Uterus (tissue), 4 donors: ENCODE results near the gene LCE3E. TPM values are rescaled to one million over a fixed set of nuclear protein-coding genes. Genes with fewer than 3 reads are reported as not detected.

Experiments used
- DNase-seq, 2 donors: peaks; one replicate each; pipeline ENCODE4 v3.0.0-alpha.2; 2019 to 2020
- H3K27ac ChIP-seq, 2 donors: fragments of 200-600 bp; sonication (generic); 1 replicate in 1 of 2; 2 replicates in 1 of 2; pipeline ENCODE4 v1.5.1; 2016 to 2018
- H3K27me3 ChIP-seq, 2 donors: fragments of 200-600 bp; sonication (generic); one replicate each; pipeline ENCODE4 v1.5.1; 2018 to 2019; ENCODE audit warnings: control low read depth in 1 of 2
- H3K36me3 ChIP-seq, 2 donors: fragments of 200-600 bp; sonication (generic); one replicate each; pipeline ENCODE4 v1.5.1; 2019; ENCODE audit warnings: control low read depth in 1 of 2
- H3K4me1 ChIP-seq, 2 donors: fragments of 200-600 bp; sonication (generic); one replicate each; pipeline ENCODE4 v1.5.1; 2018 to 2019; ENCODE audit warnings: control low read depth in 1 of 2
- H3K4me3 ChIP-seq, 2 donors: fragments of 200-600 bp; sonication (generic); 1 replicate in 1 of 2; 2 replicates in 1 of 2; pipeline ENCODE4 v1.5.1; 2018 to 2019; ENCODE audit warnings: mild to moderate bottlenecking in 1 of 2
- H3K9me3 ChIP-seq, 2 donors: fragments of 200-600 bp; sonication (generic); one replicate each; pipeline ENCODE4 v1.5.1; 2019; ENCODE audit warnings: control low read depth in 1 of 2
- POLR2A ChIP-seq, 2 donors: fragments of 450-650 bp; IDR thresholded peaks; one replicate each; pipeline ENCODE4 v1.6.1; 2016; ENCODE audit warnings: antibody characterized with exemption in 2 of 2, mild to moderate bottlenecking in 1 of 2, moderate library complexity in 1 of 2
- intact Hi-C: fragments of 100-400 bp; cut with DNase I; formaldehyde crosslinking; loops from one replicate; pipeline ENCODE4 v1.15.1; 2023; ENCODE audit warnings: low total_unique reads
- small RNA-seq: library from RNA; depleted of rRNA; stranded (forward); fragments of <200 nt; gene quantifications from one replicate; pipeline ENCODE3, GENCODE V24; 2016
- total RNA-seq, 4 donors: library from RNA; depleted of rRNA in 3 of 4; stranded (reverse); fragments of >200 nt in 3 of 4; gene quantifications; one replicate each; pipeline versions ENCODE4 v1.1.0 to v1.2.4, GENCODE V29; 2014 to 2023
- TF ChIP-seq, protein P1 (sequence below), 4 experiments: fragments of 200-600 bp in 2 of 4; fragments of 450-650 bp in 2 of 4; sonication (generic) in 2 of 4; IDR thresholded peaks; one replicate each; pipeline ENCODE4 v1.5.1; 2016 to 2019; ENCODE audit warnings: antibody characterized with exemption in 4 of 4, mild to moderate bottlenecking in 2 of 4, moderate library complexity in 1 of 4
- donor health status: DM: yes; HTN: yes; CAD: no.

The LCE3E gene
- total RNA-seq, 4 donors from 2014 or later: not detected

- H3K4me3 ChIP-seq: no peak overlapping the region
- no peak overlapping the region for H3K27ac ChIP-seq
- no peaks in the 10 kb centered on the region for H3K4me1 ChIP-seq
- no peaks in the 10 kb centered on the region for H3K9me3 ChIP-seq
- no peak for TF ChIP-seq POLR2A (IDR thresholded peaks at IDR 0.05)
- TF ChIP-seq, protein P1, sequence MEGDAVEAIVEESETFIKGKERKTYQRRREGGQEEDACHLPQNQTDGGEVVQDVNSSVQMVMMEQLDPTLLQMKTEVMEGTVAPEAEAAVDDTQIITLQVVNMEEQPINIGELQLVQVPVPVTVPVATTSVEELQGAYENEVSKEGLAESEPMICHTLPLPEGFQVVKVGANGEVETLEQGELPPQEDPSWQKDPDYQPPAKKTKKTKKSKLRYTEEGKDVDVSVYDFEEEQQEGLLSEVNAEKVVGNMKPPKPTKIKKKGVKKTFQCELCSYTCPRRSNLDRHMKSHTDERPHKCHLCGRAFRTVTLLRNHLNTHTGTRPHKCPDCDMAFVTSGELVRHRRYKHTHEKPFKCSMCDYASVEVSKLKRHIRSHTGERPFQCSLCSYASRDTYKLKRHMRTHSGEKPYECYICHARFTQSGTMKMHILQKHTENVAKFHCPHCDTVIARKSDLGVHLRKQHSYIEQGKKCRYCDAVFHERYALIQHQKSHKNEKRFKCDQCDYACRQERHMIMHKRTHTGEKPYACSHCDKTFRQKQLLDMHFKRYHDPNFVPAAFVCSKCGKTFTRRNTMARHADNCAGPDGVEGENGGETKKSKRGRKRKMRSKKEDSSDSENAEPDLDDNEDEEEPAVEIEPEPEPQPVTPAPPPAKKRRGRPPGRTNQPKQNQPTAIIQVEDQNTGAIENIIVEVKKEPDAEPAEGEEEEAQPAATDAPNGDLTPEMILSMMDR (IDR thresholded peaks at IDR 0.05): no peak
- no peak for DNase-seq
- intact Hi-C loops: no loop called here
- H3K36me3 ChIP-seq: no peaks in the 10 kb centered on the region
- no peaks in the 10 kb centered on the region for H3K27me3 ChIP-seq
These were observed 50.5 kb downstream of the LCE3E start for GRCh38 chr1:152516082-152516481.

Small RNA genes within 50 kb of the gene (small RNA-seq; reads per million reads assigned to genes)
- gene LCE3B: not detected

Other genes with a start within 250 kb of the LCE3E start
- under 1 TPM in 2 of 4 donors, not detected in 2; 0.12 to 0.28 TPM for gene FLG, start 241.5 kb downstream of the LCE3E start, total RNA-seq
- not detected for gene FLG2, start 206.8 kb downstream of the LCE3E start, total RNA-seq
- gene CRNN, start 152.5 kb downstream of the LCE3E start, total RNA-seq: under 1 TPM in 1 of 4 donors, not detected in 3; 0.28 TPM
- not detected for gene LCE5A, start 56.0 kb downstream of the LCE3E start, total RNA-seq
- not detected for gene CRCT1, start 52.3 kb downstream of the LCE3E start, total RNA-seq
- not detected for gene LCE3D, start 13.7 kb upstream of the LCE3E start, total RNA-seq
- gene LCE3C, start 33.5 kb upstream of the LCE3E start, total RNA-seq: not detected
- not detected for gene LCE3B, start 47.0 kb upstream of the LCE3E start, total RNA-seq
- not detected for gene LCE3A, start 56.3 kb upstream of the LCE3E start, total RNA-seq
- gene LCE2D, start 96.6 kb upstream of the LCE3E start, total RNA-seq: not detected
- gene LCE2C, start 108.5 kb upstream of the LCE3E start, total RNA-seq: not detected
- not detected for gene LCE2B, start 119.3 kb upstream of the LCE3E start, total RNA-seq
- not detected for gene LCE2A, start 131.6 kb upstream of the LCE3E start, total RNA-seq
- gene LCE4A, start 141.4 kb upstream of the LCE3E start, total RNA-seq: not detected
- not detected for gene KPRP, start 191.2 kb upstream of the LCE3E start, total RNA-seq
- not detected for gene LCE1F, start 208.4 kb upstream of the LCE3E start, total RNA-seq
- not detected for gene LCE1E, start 219.5 kb upstream of the LCE3E start, total RNA-seq
- gene LCE1D, start 229.9 kb upstream of the LCE3E start, total RNA-seq: not detected
- not detected for gene LCE1C, start 239.9 kb upstream of the LCE3E start, total RNA-seq
- gene LCE1B, start 245.2 kb upstream of the LCE3E start, total RNA-seq: not detected